CD4-positive, CD25-positive, alpha-beta regulatory T cell (primary cell): ENCODE results near the gene MYO15B. TPM values are rescaled to one million over a fixed set of nuclear protein-coding genes. Genes with fewer than 3 reads are reported as not detected.

Source experiments
- ATAC-seq, 2 donors: fragments of 150-1000 bp; cut with Tn5 transposase; one replicate each; pipeline ENCODE4 v1.10.0; 2021; ENCODE audit warnings: low read depth in 2 of 2, moderate number of reproducible peaks in 2 of 2, moderate library complexity in 1 of 2
- DNase-seq, 3 donors: peaks; one replicate each; pipeline versions ENCODE4 v3.0.0 to v3.0.0-alpha.2; 2012 to 2022; ENCODE audit warnings: mixed read lengths in 1 of 3
- H3K27ac ChIP-seq: one replicate; pipeline ENCODE4 v1.7.0; 2013; ENCODE audit warnings: mild to moderate bottlenecking, low read length; ENCODE audit not compliant: insufficient read depth, poor library complexity, severe bottlenecking
- H3K27me3 ChIP-seq: one replicate; pipeline ENCODE4 v1.7.0; 2013; ENCODE audit warnings: low read length; ENCODE audit not compliant: control insufficient read depth, insufficient read depth
- H3K36me3 ChIP-seq: one replicate; pipeline ENCODE4 v1.7.0; 2013; ENCODE audit warnings: mild to moderate bottlenecking, low read length, moderate library complexity; ENCODE audit not compliant: control insufficient read depth, insufficient read depth
- H3K4me1 ChIP-seq: 2 replicates; pipeline ENCODE4 v1.7.0; 2013; ENCODE audit warnings: mild to moderate bottlenecking, low read length; ENCODE audit not compliant: insufficient read depth, control insufficient read depth, poor library complexity, severe bottlenecking
- H3K4me3 ChIP-seq: one replicate; pipeline ENCODE4 v1.7.0; 2013; ENCODE audit warnings: low read depth, mild to moderate bottlenecking, low read length, moderate library complexity
- H3K9me3 ChIP-seq, 2 experiments: 1 replicate in 1 of 2; 2 replicates in 1 of 2; pipeline ENCODE4 v1.7.0; 2013; ENCODE audit warnings: low read length in 2 of 2, mild to moderate bottlenecking in 1 of 2, moderate library complexity in 1 of 2; ENCODE audit not compliant: control insufficient read depth in 2 of 2
- H3K27ac Mint-ChIP-seq, 3 donors: one replicate each; pipeline ENCODE4 v1.8.0; 2020 to 2022; ENCODE audit warnings: mild to moderate bottlenecking in 3 of 3, mixed read lengths in 3 of 3, moderate library complexity in 2 of 3
- H3K27me3 Mint-ChIP-seq: one replicate; pipeline ENCODE4 v1.8.0; 2022; ENCODE audit warnings: mild to moderate bottlenecking, mixed read lengths
- H3K36me3 Mint-ChIP-seq: one replicate; pipeline ENCODE4 v1.8.0; 2020; ENCODE audit warnings: mixed read lengths
- H3K4me1 Mint-ChIP-seq, 4 donors: one replicate each; pipeline ENCODE4 v1.8.0; 2020 to 2022; ENCODE audit warnings: mixed read lengths in 4 of 4, mild to moderate bottlenecking in 1 of 4
- H3K4me3 Mint-ChIP-seq, 4 donors: one replicate each; pipeline ENCODE4 v1.8.0; 2020 to 2022; ENCODE audit warnings: mild to moderate bottlenecking in 4 of 4, mixed read lengths in 4 of 4, moderate library complexity in 3 of 4
- H3K9me3 Mint-ChIP-seq, 7 donors: one replicate each; pipeline ENCODE4 v1.8.0; 2020 to 2022; ENCODE audit warnings: mixed read lengths in 7 of 7, mild to moderate bottlenecking in 3 of 7, moderate library complexity in 2 of 7
- polyA plus RNA-seq, 4 donors: library from polyadenylated mRNA; unstranded; fragments of 300-500 nt; fragmentation: Illumina TruSeq; gene quantifications; one replicate each; pipeline ENCODE4 v1.2.3, GENCODE V29; 2021
- total RNA-seq: library from RNA; stranded (reverse); gene quantifications from one replicate; pipeline ENCODE4 v1.2.3, GENCODE V29; 2022

MYO15B gene
- total and polyA plus RNA-seq, 5 donors from 2014 or later, result 0.95 to 117 (median 1.0) TPM

DNA sequence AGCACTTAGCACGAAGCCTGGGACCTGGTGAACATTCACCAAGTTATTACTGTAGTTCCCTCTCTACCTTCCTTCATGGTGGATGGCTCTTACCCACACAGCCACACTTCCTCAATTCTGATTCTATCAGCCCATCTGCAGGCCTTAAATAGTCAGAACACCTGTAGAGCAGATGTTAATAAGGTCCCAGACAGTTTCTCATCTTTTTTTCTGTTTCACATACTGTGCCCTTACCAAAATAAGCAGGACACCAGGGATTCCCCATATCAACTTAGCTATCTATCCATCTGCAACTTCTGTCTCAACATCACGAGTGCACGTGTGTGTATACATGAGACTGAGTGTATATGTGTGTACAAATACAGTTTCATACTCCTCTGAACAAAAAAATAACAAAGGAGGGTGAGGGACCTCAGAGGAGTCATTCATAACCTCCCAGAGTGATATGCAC is 76.5 kb downstream of the MYO15B start:
- peaks cover 18% of the 10 kb centered on the region for H3K4me1 ChIP-seq
- ATAC-seq (no peak), DNase-seq (no peak)
- H3K9me3 Mint-ChIP-seq, result no peaks in the 10 kb centered on the region
- no peaks in the 10 kb centered on the region for H3K27me3 ChIP-seq
- peaks cover 17% of the 10 kb centered on the region for H3K36me3 Mint-ChIP-seq
- H3K27ac Mint-ChIP-seq, result no peak overlapping the region
- H3K27ac ChIP-seq, result no peak overlapping the region
- peaks cover 11 to 18% (median 14%) of the 10 kb centered on the region in 4 donors for H3K4me1 Mint-ChIP-seq
- H3K27me3 Mint-ChIP-seq, result no peaks in the 10 kb centered on the region
- no peaks in the 10 kb centered on the region for H3K9me3 ChIP-seq
- H3K4me3 ChIP-seq, result no peak overlapping the region
- peaks cover 25% of the 10 kb centered on the region for H3K36me3 ChIP-seq
- peak overlapping the region in 1 of 4 donors; percentile 40 for H3K4me3 Mint-ChIP-seq

GRCh38 chr17:75665981-75666380 is 78.4 kb downstream of the MYO15B start:
- H3K9me3 Mint-ChIP-seq, result no peaks in the 10 kb centered on the region
- peak overlapping the region in 1 of 3 donors; percentile 72 for H3K27ac Mint-ChIP-seq
- peak overlapping the region; percentile 92 for H3K27ac ChIP-seq

GRCh38 chr17:75666959-75667790 is 79.6 kb downstream of the MYO15B start, which contains the start of the genes RECQL5 and SAP30BP:
TSS of gene RECQL5 (minus strand) at chr17:75667154. CDS start at chr17:75666557, 597 bp downstream.
TSS of gene SAP30BP (plus strand) at chr17:75667338. CDS start at chr17:75667373, 35 bp downstream.
- peaks cover 18% of the 10 kb centered on the region for H3K4me1 ChIP-seq
- Mint-ChIP-seq H3K4me3 (peak within 1 kb of the TSS in 3 of 4 donors; percentile 64 to 83 (median 81)), H3K9me3 (no peaks in the 10 kb centered on the region), H3K27ac (peak within 1 kb of the TSS in 1 of 3 donors; percentile 72), H3K36me3 (peaks cover 18% of the 10 kb centered on the region), H3K4me1 (peaks cover 12 to 32% (median 28%) of the 10 kb centered on the region in 4 donors), H3K27me3 (no peaks in the 10 kb centered on the region)
- no peaks in the 10 kb centered on the region for H3K9me3 ChIP-seq
- peak; percentile 96 to 99 (median 97) for DNase-seq
- peak; percentile 99 to 100 for ATAC-seq
- H3K27me3 ChIP-seq, result no peaks in the 10 kb centered on the region
- H3K4me3 ChIP-seq, result peak within 1 kb of the TSS; percentile 97
- H3K36me3 ChIP-seq, result peaks cover 41% of the 10 kb centered on the region
- H3K27ac ChIP-seq, result peak within 1 kb of the TSS; percentile 92

More at GRCh38 chr17:75665981-75666380, 78.4 kb downstream of the MYO15B start:
- Histone ChIP-seq H3K9me3 (no peaks in the 10 kb centered on the region), H3K36me3 (peaks cover 40% of the 10 kb centered on the region), H3K4me1 (peaks cover 18% of the 10 kb centered on the region), H3K27me3 (no peaks in the 10 kb centered on the region), H3K4me3 (peak overlapping the region; percentile 97)
- Mint-ChIP-seq H3K27me3 (no peaks in the 10 kb centered on the region), H3K36me3 (peaks cover 19% of the 10 kb centered on the region), H3K4me3 (peak overlapping the region in 3 of 4 donors; percentile 64 to 83 (median 81)), H3K4me1 (peaks cover 12 to 27% (median 22%) of the 10 kb centered on the region in 4 donors)
- no peak for ATAC-seq
- no peak for DNase-seq

GRCh38 chr17:75667825-75668224 is 80.2 kb downstream of the MYO15B start:
- Mint-ChIP-seq H3K9me3 (no peaks in the 10 kb centered on the region), H3K4me1 (peaks cover 12 to 32% (median 28%) of the 10 kb centered on the region in 4 donors), H3K36me3 (peaks cover 12% of the 10 kb centered on the region), H3K27ac (no peak overlapping the region), H3K27me3 (no peaks in the 10 kb centered on the region), H3K4me3 (no peak overlapping the region)
- Histone ChIP-seq H3K4me3 (peak overlapping the region; percentile 97), H3K27me3 (no peaks in the 10 kb centered on the region), H3K27ac (peak overlapping the region; percentile 92), H3K9me3 (no peaks in the 10 kb centered on the region), H3K4me1 (peaks cover 18% of the 10 kb centered on the region), H3K36me3 (peaks cover 42% of the 10 kb centered on the region)
- ATAC-seq, result no peak
- DNase-seq, result no peak

GRCh38 chr17:75668489-75668888 is 80.9 kb downstream of the MYO15B start:
- H3K4me3 ChIP-seq, result peak overlapping the region; percentile 97
- H3K9me3 ChIP-seq, result no peaks in the 10 kb centered on the region
- peaks cover 48% of the 10 kb centered on the region for H3K36me3 ChIP-seq
- H3K4me3 Mint-ChIP-seq, result no peak overlapping the region
- H3K4me1 Mint-ChIP-seq, result peaks cover 12 to 32% (median 30%) of the 10 kb centered on the region in 4 donors
- no peaks in the 10 kb centered on the region for H3K27me3 ChIP-seq
- H3K27me3 Mint-ChIP-seq, result no peaks in the 10 kb centered on the region
- H3K27ac Mint-ChIP-seq, result peak overlapping the region in 1 of 3 donors; percentile 77
- H3K36me3 Mint-ChIP-seq, result peaks cover 15% of the 10 kb centered on the region
- ATAC-seq (no peak), DNase-seq (no peak)
- no peak overlapping the region for H3K27ac ChIP-seq
- peaks cover 18% of the 10 kb centered on the region for H3K4me1 ChIP-seq
- no peaks in the 10 kb centered on the region for H3K9me3 Mint-ChIP-seq

DNA sequence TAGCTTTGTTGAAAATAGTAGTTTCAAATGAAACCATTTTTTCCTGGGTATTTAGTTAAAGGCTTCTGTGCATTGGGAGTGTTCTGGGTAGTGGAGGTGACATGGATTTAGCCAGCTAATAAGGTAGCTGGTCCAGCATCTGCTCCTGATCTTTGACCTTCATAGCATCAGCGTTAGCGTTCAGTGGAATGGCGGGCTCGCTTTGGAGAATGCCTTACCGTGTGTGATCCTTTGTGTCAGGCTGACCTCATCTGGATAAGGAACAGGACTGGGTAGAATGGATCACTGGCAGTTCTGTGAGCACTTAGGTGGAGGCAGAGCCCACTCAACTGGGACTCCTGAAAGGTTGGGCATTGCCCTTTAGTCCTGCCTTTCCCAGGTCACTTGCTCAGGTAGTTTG is 83.3 kb downstream of the MYO15B start:
- Histone ChIP-seq H3K4me1 (peaks cover 22% of the 10 kb centered on the region), H3K27me3 (no peaks in the 10 kb centered on the region), H3K4me3 (no peak overlapping the region), H3K27ac (no peak overlapping the region), H3K9me3 (no peaks in the 10 kb centered on the region), H3K36me3 (peaks cover 48% of the 10 kb centered on the region)
- no peak for ATAC-seq
- Mint-ChIP-seq H3K9me3 (no peaks in the 10 kb centered on the region), H3K27me3 (no peaks in the 10 kb centered on the region), H3K36me3 (peaks cover 15% of the 10 kb centered on the region), H3K27ac (no peak overlapping the region), H3K4me3 (peak overlapping the region in 3 of 4 donors; percentile 7 to 71 (median 39)), H3K4me1 (peaks cover 9 to 34% (median 26%) of the 10 kb centered on the region in 4 donors)
- no peak for DNase-seq

DNA sequence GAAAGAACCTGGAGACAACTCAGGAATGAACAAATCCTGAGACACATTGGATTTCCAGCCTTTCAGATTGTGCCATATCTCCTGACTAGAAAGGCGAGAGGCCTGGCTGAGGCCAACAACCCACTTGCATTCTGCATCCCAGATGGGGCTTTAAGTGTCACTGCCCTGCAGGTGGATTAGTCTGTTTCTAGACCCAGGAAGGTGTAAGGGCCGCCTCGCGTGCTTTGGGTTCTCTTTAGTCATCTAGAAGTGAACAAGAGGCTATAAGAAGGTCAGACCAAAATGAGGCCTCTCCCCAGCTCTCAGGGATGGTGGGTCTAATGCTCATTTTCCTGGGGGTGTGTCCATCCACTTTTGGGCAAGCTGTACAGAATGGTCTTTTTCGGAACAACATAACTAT is 84.4 kb downstream of the MYO15B start:
- no peak for DNase-seq
- Mint-ChIP-seq H3K9me3 (no peaks in the 10 kb centered on the region), H3K36me3 (peaks cover 15% of the 10 kb centered on the region), H3K27ac (no peak overlapping the region), H3K4me3 (peak overlapping the region in 1 of 4 donors; percentile 5), H3K4me1 (peaks cover 7 to 31% (median 23%) of the 10 kb centered on the region in 4 donors), H3K27me3 (no peaks in the 10 kb centered on the region)
- H3K36me3 ChIP-seq, result peaks cover 55% of the 10 kb centered on the region
- H3K9me3 ChIP-seq, result no peaks in the 10 kb centered on the region
- no peak overlapping the region for H3K27ac ChIP-seq
- no peak for ATAC-seq
- H3K27me3 ChIP-seq, result no peaks in the 10 kb centered on the region
- H3K4me3 ChIP-seq, result no peak overlapping the region
- peaks cover 15% of the 10 kb centered on the region for H3K4me1 ChIP-seq
